ENCODE measurements around the gene STK11. TPM values are rescaled to one million over a fixed set of nuclear protein-coding genes. Genes with fewer than 3 reads are reported as not detected.

The STK11 gene
- total RNA-seq, 1 experiment from 2014 or later, result 56.7 TPM

DNA sequence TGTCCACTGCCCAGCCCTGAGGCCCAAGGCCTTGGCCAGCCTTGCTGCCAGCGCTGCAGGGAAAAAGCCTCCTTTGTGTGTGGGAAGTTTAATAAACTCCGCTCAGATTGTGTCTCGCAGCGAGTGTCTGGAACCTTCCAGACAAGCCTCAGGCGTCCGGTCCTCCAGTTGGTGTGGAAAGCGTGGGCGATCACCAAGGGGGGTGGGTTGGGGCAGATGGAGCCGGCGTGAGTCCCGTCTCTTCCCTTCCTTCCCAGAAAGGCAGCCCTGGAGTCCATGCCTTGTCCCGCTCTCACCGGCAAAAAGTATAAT is 4.6 kb downstream of the STK11 start:
- BruUV-seq (replicated peaks), result no TSS peak
- H3K4me1 ChIP-seq, result peaks cover 9% of the 10 kb centered on the region
- no peak overlapping the region for H3K4me3 ChIP-seq (ENCODE audit: low read depth, low read length)
- no peak for DNase-seq
- no peak overlapping the region for H3K27ac Mint-ChIP-seq (ENCODE audit: unreplicated experiment)
- intact Hi-C loops (cut with micrococcal nuclease; ENCODE audit: unreplicated experiment), result no loop called here
- peaks cover 26% of the 10 kb centered on the region for H3K36me3 Mint-ChIP-seq (ENCODE audit: insufficient read depth, unreplicated experiment)
- peaks cover 3% of the 10 kb centered on the region for H3K36me3 ChIP-seq (ENCODE audit: control insufficient read depth, insufficient read depth, low read length)
- no peaks in the 10 kb centered on the region for H3K27me3 ChIP-seq (replicated peaks; ENCODE audit: control insufficient read depth, insufficient read depth, low read length)
- no peaks in the 10 kb centered on the region for H3K4me1 Mint-ChIP-seq (ENCODE audit: low read depth, unreplicated experiment)
- H3K4me3 Mint-ChIP-seq (ENCODE audit: unreplicated experiment), result no peak overlapping the region
- no peaks in the 10 kb centered on the region for H3K9me3 Mint-ChIP-seq (ENCODE audit: unreplicated experiment)
- ChIA-PET CTCF (no interaction called here), POLR2A (no interaction called here)
- no peaks in the 10 kb centered on the region for H3K9me3 ChIP-seq
- H3K27me3 Mint-ChIP-seq (ENCODE audit: insufficient read depth, unreplicated experiment), result no peaks in the 10 kb centered on the region
- TF ChIP-seq, protein P1, sequence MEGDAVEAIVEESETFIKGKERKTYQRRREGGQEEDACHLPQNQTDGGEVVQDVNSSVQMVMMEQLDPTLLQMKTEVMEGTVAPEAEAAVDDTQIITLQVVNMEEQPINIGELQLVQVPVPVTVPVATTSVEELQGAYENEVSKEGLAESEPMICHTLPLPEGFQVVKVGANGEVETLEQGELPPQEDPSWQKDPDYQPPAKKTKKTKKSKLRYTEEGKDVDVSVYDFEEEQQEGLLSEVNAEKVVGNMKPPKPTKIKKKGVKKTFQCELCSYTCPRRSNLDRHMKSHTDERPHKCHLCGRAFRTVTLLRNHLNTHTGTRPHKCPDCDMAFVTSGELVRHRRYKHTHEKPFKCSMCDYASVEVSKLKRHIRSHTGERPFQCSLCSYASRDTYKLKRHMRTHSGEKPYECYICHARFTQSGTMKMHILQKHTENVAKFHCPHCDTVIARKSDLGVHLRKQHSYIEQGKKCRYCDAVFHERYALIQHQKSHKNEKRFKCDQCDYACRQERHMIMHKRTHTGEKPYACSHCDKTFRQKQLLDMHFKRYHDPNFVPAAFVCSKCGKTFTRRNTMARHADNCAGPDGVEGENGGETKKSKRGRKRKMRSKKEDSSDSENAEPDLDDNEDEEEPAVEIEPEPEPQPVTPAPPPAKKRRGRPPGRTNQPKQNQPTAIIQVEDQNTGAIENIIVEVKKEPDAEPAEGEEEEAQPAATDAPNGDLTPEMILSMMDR (IDR thresholded peaks at IDR 0.05; ENCODE audit: insufficient read depth in 1 of 2, low read depth in 1 of 2, low read length in 1 of 2, severe bottlenecking in 1 of 2, unreplicated experiment in 1 of 2), result no peak

DNA sequence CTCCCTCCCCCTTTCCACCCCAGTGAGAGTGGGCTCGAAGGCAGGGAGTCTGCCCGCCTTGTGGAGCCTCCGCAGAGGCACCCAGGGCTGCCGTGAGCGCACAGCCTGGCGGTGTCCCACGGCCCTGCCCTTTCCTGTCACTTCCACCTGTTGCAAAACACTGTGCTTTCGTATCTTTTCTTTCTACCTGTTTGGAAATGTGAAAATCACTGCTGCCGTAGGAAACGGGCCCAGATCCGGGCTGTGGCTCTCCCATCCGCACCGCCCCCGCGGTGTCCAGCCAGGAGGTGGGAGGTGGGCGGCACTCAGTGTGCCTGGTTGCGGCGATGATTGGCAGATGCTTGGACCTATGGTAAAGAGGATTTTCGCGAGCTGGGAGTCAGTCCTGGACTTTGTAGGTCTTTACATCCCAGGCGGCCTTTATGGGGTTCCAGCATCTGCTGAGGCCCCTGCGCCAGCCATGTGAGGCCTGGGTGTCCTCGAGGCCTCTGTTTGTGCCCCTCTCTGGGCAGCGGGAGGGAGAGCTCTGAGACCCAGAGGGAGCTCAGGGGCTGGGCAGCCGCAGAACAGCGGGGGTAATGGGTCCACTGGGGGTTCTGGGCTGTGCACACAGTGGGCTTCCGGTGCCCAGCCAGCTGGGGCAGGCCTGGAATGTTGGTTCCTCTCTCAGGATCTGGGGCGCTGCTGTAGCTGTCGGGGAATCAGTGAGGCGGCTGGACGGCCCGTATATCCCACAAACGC is 6.1 kb downstream of the STK11 start:
- peak in 1 of 2 experiments; percentile 41 for DNase-seq
- Mint-ChIP-seq H3K9me3 (ENCODE audit: unreplicated experiment) (no peaks in the 10 kb centered on the region), H3K36me3 (ENCODE audit: insufficient read depth, unreplicated experiment) (peaks cover 23% of the 10 kb centered on the region), H3K27me3 (ENCODE audit: insufficient read depth, unreplicated experiment) (no peaks in the 10 kb centered on the region), H3K4me1 (ENCODE audit: low read depth, unreplicated experiment) (no peaks in the 10 kb centered on the region), H3K4me3 (ENCODE audit: unreplicated experiment) (no peak overlapping the region), H3K27ac (ENCODE audit: unreplicated experiment) (no peak overlapping the region)
- ChIA-PET CTCF (interaction anchor here (0.6 kb wide), 1 partner anchor 11 kb away, joined by 3 read pairs; no protein-coding TSS in a partner anchor), POLR2A (interaction anchor here (0.7 kb wide), 1 partner anchor 57 kb away, joined by 16 read pairs; no protein-coding TSS in a partner anchor)
- intact Hi-C loops (cut with micrococcal nuclease; ENCODE audit: unreplicated experiment), result no loop called here
- TF ChIP-seq, protein P1 (IDR thresholded peaks at IDR 0.05; ENCODE audit: insufficient read depth in 1 of 2, low read depth in 1 of 2, low read length in 1 of 2, severe bottlenecking in 1 of 2, unreplicated experiment in 1 of 2), result no peak
- no TSS peak for BruUV-seq (replicated peaks)
- Histone ChIP-seq H3K9me3 (no peaks in the 10 kb centered on the region), H3K36me3 (ENCODE audit: control insufficient read depth, insufficient read depth, low read length) (peaks cover 3% of the 10 kb centered on the region), H3K4me1 (peaks cover 9% of the 10 kb centered on the region), H3K4me3 (ENCODE audit: low read depth, low read length) (no peak overlapping the region), H3K27me3 (replicated peaks; ENCODE audit: control insufficient read depth, insufficient read depth, low read length) (no peaks in the 10 kb centered on the region)

DNA sequence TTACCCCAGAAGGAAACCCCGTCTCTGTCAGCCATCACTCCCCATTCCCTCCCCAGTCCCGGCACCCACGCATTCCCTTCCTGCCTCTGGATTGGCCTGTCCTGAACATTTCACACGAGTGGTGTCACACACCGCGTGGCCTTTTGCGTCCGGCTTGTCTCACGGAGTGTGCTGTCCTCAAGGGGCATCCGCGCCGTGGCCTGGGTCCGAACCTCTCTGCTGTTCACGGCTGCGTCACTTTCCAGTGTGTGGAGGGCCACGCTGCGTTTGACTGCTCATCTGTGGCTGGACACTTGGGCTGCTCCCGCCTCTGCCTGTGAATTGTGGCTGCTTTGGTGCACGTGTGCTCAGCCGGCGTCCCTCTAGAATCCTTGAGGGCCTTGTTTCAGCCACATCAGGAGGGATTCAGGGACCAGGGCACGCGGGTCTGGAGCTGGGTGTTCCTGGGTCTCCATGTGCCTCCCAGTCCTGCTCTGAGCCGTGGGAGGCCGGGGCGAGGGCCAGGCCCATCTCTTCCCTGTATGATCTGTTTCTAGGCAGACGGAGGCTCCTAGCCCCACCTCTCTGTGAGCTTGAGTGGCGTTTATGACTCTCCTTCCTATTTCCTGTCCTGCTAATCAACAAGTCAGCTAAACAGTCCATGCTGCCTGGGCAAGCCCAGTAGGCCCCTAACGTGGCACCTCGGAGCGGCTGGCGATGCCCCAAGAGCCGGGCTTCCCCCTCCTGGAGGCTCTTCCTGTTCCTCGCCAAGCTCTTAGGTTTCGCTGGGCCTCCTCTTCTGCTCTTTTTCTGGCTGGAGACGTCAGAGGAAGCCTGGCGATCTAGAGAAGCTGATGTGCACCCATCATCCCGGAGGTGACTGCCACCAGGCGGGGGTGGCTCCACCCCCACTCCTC is 8.1 kb downstream of the STK11 start:
- TF ChIP-seq, protein P1 (IDR thresholded peaks at IDR 0.05; ENCODE audit: insufficient read depth in 1 of 2, low read depth in 1 of 2, low read length in 1 of 2, severe bottlenecking in 1 of 2, unreplicated experiment in 1 of 2), result no peak
- H3K4me1 Mint-ChIP-seq (ENCODE audit: low read depth, unreplicated experiment), result no peaks in the 10 kb centered on the region
- intact Hi-C loops (cut with micrococcal nuclease; ENCODE audit: unreplicated experiment), result no loop called here
- CTCF ChIA-PET, result no interaction called here
- Histone ChIP-seq H3K36me3 (ENCODE audit: control insufficient read depth, insufficient read depth, low read length) (peaks cover 3% of the 10 kb centered on the region), H3K27me3 (replicated peaks; ENCODE audit: control insufficient read depth, insufficient read depth, low read length) (no peaks in the 10 kb centered on the region), H3K4me1 (no peaks in the 10 kb centered on the region), H3K9me3 (no peaks in the 10 kb centered on the region), H3K4me3 (ENCODE audit: low read depth, low read length) (no peak overlapping the region)
- BruUV-seq (replicated peaks), result no TSS peak
- H3K36me3 Mint-ChIP-seq (ENCODE audit: insufficient read depth, unreplicated experiment), result peaks cover 29% of the 10 kb centered on the region
- POLR2A ChIA-PET, result no interaction called here
- DNase-seq, result no peak
- no peak overlapping the region for H3K4me3 Mint-ChIP-seq (ENCODE audit: unreplicated experiment)
- peak overlapping the region; percentile 6 for H3K27ac Mint-ChIP-seq (ENCODE audit: unreplicated experiment)
- no peaks in the 10 kb centered on the region for H3K9me3 Mint-ChIP-seq (ENCODE audit: unreplicated experiment)
- H3K27me3 Mint-ChIP-seq (ENCODE audit: insufficient read depth, unreplicated experiment), result no peaks in the 10 kb centered on the region
